GM19023 (cell line): Measurements from ENCODE around the gene DNAAF5.
"Not testable (repeated sequence)": the region's sequence is repeated elsewhere in the genome, so short reads cannot be mapped to it uniquely, and the experiment has no call there.

Source experiments
- ATAC-seq: cut with Tn5 transposase; IDR thresholded peaks from one replicate; pipeline ENCODE4 v1.9.1; 2021; ENCODE audit warnings: mild to moderate bottlenecking, moderate library complexity; ENCODE audit not compliant: unreplicated experiment

DNAAF5 gene

GRCh38 chr7:729140-730000 lies 2.9 kb downstream of the DNAAF5 start:
- ATAC-seq = no peak

- no peak for ATAC-seq
Observed at GRCh38 chr7:730501-731439, 4.3 kb downstream of the DNAAF5 start.

GRCh38 chr7:731440-732085 lies 5.1 kb downstream of the DNAAF5 start:
- ATAC-seq = no peak

GRCh38 chr7:732094-732541 lies 5.6 kb downstream of the DNAAF5 start:
- no peak for ATAC-seq

GRCh38 chr7:732556-732955 lies 6.1 kb downstream of the DNAAF5 start:
- no peak for ATAC-seq

- no peak for ATAC-seq
Observed at GRCh38 chr7:734214-734613, 7.7 kb downstream of the DNAAF5 start.

- ATAC-seq = no peak
Observed at GRCh38 chr7:734808-735207, 8.3 kb downstream of the DNAAF5 start.

GRCh38 chr7:738241-738640 lies 11.7 kb downstream of the DNAAF5 start:
- ATAC-seq = no peak

GRCh38 chr7:738723-739454 lies 12.4 kb downstream of the DNAAF5 start:
- ATAC-seq = no peak

GRCh38 chr7:739455-739982 lies 13.0 kb downstream of the DNAAF5 start:
- no peak for ATAC-seq

GRCh38 chr7:739983-740942 lies 13.8 kb downstream of the DNAAF5 start:
- ATAC-seq = no peak

- ATAC-seq = no peak
Observed at GRCh38 chr7:741191-741671, 14.7 kb downstream of the DNAAF5 start.

- no peak for ATAC-seq
Observed at GRCh38 chr7:741850-742249, 15.4 kb downstream of the DNAAF5 start.

GRCh38 chr7:742791-743190 lies 16.3 kb downstream of the DNAAF5 start:
- ATAC-seq = no peak

GRCh38 chr7:743341-744127 lies 17.0 kb downstream of the DNAAF5 start:
- ATAC-seq = not testable (repeated sequence)

- not testable (repeated sequence) for ATAC-seq
Observed at GRCh38 chr7:744128-744520, 17.6 kb downstream of the DNAAF5 start.

GRCh38 chr7:744854-745430 lies 18.4 kb downstream of the DNAAF5 start:
- no peak for ATAC-seq
